AG09319 (cell line): ENCODE data around the gene RNF151.

Source experiments
- DNase-seq: peaks from one replicate; pipeline ENCODE4 v3.0.0-alpha.2; 2010; ENCODE audit warnings: low read depth; ENCODE audit errors: extremely low read depth
- TF ChIP-seq, protein P1 (sequence below): IDR thresholded peaks from 2 replicates; pipeline ENCODE4 v1.5.1; 2011; ENCODE audit warnings: low read depth, mild to moderate bottlenecking, inconsistent platforms, low read length, moderate library complexity

The RNF151 gene

DNA sequence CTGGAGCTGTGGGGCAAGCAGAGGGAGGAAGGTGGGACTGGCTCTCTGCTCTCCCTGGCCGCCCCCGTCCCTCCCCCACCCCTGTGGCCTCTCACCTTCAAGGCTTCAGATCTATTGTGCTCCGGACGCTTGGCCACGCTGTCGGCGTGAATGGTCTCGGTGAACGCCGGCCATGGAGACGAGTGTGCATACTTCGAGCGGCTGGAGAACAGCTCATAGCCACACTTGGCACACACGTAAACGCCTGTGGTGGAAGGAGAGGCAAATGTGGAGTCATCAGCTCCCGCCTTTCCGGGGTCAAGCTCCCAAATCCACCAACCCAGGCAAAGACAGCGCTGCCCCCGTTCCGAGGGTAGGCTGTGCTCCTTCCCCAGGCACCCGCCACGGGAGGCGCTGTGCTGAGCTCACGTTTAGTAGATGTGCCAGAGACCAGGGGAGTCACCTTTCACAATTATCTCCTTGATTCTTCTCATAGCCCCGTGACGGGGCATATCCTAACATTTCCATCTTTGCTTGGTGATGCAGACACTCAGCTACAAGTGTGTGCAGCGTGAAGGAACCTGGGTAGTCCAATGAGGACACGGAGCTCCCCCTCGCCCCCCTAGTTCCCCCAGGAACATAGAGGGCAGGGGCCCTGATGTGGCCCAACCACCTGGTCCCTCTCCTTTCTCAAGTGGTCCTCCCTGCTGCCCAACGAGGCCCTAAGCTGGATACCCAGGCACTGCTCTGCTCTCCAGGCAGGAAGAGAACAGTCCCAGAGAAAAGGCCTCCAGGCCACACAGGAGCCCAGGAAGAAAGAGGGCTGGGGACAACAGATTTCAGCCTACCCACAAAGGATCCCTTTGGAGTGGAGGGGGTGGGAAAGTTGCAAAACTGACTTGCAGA, 25.3 kb upstream of the RNF151 start:
- DNase-seq: no peak
- TF ChIP-seq, protein P1, sequence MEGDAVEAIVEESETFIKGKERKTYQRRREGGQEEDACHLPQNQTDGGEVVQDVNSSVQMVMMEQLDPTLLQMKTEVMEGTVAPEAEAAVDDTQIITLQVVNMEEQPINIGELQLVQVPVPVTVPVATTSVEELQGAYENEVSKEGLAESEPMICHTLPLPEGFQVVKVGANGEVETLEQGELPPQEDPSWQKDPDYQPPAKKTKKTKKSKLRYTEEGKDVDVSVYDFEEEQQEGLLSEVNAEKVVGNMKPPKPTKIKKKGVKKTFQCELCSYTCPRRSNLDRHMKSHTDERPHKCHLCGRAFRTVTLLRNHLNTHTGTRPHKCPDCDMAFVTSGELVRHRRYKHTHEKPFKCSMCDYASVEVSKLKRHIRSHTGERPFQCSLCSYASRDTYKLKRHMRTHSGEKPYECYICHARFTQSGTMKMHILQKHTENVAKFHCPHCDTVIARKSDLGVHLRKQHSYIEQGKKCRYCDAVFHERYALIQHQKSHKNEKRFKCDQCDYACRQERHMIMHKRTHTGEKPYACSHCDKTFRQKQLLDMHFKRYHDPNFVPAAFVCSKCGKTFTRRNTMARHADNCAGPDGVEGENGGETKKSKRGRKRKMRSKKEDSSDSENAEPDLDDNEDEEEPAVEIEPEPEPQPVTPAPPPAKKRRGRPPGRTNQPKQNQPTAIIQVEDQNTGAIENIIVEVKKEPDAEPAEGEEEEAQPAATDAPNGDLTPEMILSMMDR: no peak

DNA sequence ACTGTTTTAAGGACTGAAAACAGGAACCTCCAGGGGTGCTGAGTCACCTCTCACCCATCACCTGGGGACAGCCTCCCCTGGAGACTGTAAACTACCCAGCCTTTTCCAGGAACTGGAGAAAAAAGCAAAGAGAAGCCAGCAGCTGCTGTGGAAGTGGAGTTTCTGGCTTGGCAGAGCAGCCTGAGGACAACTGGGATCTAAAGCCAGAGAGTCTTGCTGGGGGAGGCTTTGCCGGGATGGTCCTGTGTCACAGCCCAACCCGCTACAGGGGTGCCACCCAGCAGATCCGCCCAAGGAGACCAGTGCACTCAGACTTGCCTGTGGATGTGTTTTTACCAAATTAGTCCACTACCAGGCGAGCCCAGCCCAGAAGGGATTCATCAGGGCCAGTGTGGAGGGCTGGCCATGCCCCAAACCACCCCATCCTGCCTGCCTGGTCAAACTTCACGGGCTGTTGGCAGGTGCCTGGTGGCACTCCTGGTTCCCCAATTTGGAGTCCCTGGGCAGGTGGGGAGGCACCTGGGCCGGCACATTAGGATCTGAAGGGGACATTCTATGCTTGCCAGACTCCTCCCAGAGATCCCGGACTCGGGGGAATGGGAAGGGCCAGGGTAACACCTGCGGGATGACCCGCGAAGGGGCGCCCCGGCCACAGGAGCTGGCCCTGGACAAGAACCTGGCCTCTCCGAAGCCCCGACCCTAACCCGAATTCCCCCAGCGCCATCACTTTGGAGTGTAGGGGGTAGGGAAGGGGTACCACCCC, 24.4 kb upstream of the RNF151 start:
- DNase-seq: no peak

DNA sequence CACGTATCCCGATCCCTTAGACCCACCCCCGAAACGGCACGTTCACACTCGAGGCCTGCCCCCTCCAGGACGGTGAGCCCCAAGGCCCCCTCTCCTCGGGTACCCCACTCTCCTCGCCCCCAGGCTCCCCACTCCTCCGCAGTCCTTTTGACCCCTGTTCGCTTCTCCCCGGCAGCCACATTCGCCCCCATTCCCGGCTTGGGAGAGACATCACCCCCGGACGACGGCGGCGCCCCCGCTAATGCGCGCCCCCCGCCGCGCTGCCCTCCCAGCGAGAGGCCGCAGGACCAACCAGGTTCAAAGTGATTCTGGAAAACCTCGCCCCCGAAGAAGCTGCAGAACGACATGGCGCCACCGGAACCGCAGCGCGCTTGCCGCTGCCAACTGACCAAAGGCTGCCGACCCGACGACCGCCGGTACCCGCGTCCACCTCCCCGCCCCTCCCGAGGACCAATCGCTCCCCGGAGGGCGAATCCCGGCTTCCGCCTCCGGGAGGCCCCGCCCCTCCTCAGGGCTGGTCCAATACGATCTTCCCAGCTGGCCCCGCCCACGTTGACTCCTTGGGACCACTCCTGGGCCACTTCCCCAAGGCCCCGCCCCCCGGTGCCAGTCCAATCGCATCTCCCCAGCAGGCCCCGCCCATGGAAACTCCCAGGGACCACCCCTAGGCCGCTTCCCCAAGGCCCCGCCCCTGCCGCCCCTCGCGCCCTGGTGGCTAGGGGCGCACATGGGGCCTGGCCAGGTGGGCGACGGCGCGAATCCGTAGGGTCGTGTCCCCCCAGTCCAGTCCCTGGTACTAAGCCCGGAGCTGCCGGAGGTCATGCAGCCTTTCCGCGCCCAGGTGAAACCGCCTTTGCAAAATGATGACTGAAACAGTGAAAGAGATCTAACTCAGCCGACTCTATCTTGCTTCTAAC, 23.6 kb upstream of the RNF151 start, which contains the start of gene MSRB1:
TSS of gene MSRB1 (minus strand) at position 390 of the 917 bp plus-strand sequence. CDS start at position 347, 43 bp downstream.
- TF ChIP-seq, protein P1: no peak
- peak; percentile 95 for DNase-seq

More for the DNA sequence above, 24.4 kb upstream of the RNF151 start:
- TF ChIP-seq, protein P1: no peak

DNA sequence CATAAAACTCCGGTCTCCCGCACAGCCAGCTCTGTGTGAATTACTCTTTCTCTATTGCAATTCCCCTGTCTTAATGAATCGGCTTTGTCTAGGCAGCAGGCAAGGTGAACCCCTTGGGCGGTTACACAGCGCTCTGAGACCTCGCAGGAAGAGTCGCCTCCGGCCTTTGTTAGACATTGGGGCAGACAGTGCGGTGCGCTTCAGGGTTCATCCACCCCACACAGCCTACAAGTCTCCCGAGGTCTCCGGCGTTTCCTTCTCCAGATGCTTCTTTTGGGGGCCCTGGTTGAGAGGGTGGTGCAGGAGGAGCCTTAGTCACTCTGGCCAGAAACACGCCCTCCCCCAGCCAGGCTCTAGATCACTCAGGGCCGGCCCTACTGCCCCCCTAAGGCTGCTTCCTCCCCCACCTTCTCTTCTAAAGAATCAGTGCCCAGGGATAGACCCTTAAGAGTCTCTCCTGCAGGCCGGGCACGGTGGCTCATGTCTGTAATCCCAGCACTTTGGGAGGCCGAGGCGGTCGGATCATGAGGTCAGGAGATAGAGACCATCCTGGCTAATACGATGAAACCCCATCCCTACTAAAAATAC, 21.9 kb upstream of the RNF151 start:
- DNase-seq: no peak
- TF ChIP-seq, protein P1: no peak

DNA sequence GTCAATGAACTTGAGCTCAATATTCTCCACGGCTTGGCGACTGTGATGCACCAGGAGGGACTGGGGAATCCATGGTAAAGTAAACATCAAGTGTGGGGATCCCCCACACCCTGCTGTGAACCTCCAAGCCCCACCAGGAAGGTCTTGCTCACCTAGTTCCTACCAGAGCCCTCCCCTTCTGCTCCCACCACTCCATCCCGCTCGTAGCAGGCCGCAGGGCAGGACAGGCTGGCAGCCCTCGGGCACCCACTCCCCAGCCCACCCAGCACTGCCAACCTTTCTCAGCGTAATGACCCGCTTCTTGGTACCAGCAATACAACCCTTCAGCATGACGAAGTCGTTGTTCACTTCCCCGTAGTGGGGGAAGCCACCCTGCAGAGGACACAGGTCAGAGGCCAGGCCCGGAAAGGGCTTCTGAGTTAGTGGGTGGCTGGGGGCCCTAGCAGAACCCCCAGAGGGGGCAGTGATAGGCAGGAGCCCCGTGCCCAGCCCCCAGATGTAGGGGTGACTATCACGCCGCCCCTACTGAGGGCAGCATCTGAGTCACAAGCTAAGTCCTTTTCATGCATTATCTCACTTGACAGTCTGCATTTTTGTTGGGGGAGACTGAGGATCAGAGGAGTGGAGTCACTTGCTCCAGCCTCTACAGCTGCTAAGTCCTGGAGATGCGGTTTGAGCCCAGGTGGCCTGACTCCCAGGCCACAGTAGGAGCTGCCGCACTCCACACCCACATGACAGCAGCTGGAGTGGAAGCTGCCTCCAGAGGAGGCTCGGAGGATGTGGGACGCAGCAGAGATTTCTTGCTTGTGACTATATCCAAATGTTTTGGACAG, 20.9 kb upstream of the RNF151 start:
- no peak for DNase-seq
- TF ChIP-seq, protein P1: no peak
